Lower lobe of right lung (tissue), 2 donors: Measurements from ENCODE around the gene KCNK13. TPM values are rescaled to one million over a fixed set of nuclear protein-coding genes. Genes with fewer than 3 reads are reported as not detected.

Experiments used
- ATAC-seq, 2 donors: fragments of 200-7000 bp; cut with Tn5 transposase; one replicate each; pipeline ENCODE4 v1.9.1; 2020 to 2022; ENCODE audit warnings: mild to moderate bottlenecking in 2 of 2, moderate library complexity in 2 of 2
- DNase-seq: peaks from one replicate; pipeline ENCODE4 v3.0.0-alpha.2; 2020
- H3K27ac ChIP-seq: fragments of 200-600 bp; one replicate; pipeline ENCODE4 v1.8.0; 2022
- H3K27me3 ChIP-seq: fragments of 200-600 bp; one replicate; pipeline ENCODE4 v1.8.0; 2022; ENCODE audit warnings: low read depth
- H3K36me3 ChIP-seq: fragments of 200-600 bp; one replicate; pipeline ENCODE4 v1.8.0; 2022; ENCODE audit warnings: mild to moderate bottlenecking
- H3K4me1 ChIP-seq: fragments of 200-600 bp; one replicate; pipeline ENCODE4 v1.8.0; 2022
- H3K4me3 ChIP-seq: fragments of 200-600 bp; one replicate; pipeline ENCODE4 v1.8.0; 2022; ENCODE audit warnings: mild to moderate bottlenecking
- H3K9me3 ChIP-seq: fragments of 200-600 bp; one replicate; pipeline ENCODE4 v1.8.0; 2022
- intact Hi-C: fragments of 100-400 bp; cut with DNase I; formaldehyde crosslinking; loops from one replicate; pipeline ENCODE4 v1.11.0; 2022
- total RNA-seq: library from RNA; stranded (reverse); fragmentation: NEBNext Ultra II Directional; extraction: Animal tissue kit (Norgen Biotek cat#: 25700); gene quantifications from one replicate; pipeline ENCODE4 v1.2.1, GENCODE V29; 2021
- TF ChIP-seq, protein P1 (sequence below): fragments of 200-600 bp; IDR thresholded peaks from one replicate; pipeline ENCODE4 v1.8.0; 2022; ENCODE audit warnings: antibody characterized with exemption, mild to moderate bottlenecking
- donor health status: DM: no; HTN: yes; CAD: no; lungs with severe emphysema.

The KCNK13 gene
- total RNA-seq, 1 donor from 2014 or later = 1.2 TPM

DNA sequence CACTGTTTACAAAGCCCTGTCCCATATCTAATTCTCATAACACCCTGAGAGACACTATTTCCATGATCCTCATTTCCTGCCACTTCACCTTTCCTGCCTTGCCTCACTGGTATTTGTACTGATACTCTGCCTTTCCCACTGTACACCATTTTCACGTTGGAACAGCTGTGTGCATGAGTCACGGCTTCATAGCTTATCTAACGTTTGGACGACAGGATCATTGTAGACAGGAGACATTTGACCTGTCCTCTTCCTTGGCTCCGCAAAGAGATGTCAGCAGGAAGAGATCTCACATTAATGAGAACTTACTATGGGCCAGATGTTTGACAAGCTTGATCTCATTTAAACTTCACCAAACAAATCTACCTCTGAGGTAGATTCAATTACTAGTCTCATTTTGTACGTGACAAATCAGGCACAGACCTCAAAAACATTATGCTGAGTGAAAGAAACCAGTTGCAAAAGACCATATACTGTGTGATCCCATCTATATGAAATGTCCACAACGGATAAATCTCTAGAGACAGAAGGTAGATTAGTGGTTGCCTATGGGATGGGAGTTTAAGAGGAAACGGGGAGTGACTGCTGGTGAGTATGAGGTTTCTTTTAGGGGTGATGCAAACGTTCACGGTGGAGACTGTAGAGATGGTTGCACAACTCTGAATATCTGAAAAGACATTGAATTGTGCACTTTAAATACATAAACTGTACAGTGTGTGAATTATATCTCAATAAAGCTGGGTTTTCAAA, 71.2 kb downstream of the KCNK13 start:
- Histone ChIP-seq H3K27me3 (peaks cover 4% of the 10 kb centered on the region), H3K9me3 (no peaks in the 10 kb centered on the region), H3K36me3 (no peaks in the 10 kb centered on the region), H3K27ac (no peak overlapping the region), H3K4me3 (no peak overlapping the region), H3K4me1 (no peaks in the 10 kb centered on the region)
- DNase-seq (no peak), ATAC-seq (no peak)
- TF ChIP-seq, protein P1, sequence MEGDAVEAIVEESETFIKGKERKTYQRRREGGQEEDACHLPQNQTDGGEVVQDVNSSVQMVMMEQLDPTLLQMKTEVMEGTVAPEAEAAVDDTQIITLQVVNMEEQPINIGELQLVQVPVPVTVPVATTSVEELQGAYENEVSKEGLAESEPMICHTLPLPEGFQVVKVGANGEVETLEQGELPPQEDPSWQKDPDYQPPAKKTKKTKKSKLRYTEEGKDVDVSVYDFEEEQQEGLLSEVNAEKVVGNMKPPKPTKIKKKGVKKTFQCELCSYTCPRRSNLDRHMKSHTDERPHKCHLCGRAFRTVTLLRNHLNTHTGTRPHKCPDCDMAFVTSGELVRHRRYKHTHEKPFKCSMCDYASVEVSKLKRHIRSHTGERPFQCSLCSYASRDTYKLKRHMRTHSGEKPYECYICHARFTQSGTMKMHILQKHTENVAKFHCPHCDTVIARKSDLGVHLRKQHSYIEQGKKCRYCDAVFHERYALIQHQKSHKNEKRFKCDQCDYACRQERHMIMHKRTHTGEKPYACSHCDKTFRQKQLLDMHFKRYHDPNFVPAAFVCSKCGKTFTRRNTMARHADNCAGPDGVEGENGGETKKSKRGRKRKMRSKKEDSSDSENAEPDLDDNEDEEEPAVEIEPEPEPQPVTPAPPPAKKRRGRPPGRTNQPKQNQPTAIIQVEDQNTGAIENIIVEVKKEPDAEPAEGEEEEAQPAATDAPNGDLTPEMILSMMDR = no peak
- intact Hi-C loops = no loop called here

DNA sequence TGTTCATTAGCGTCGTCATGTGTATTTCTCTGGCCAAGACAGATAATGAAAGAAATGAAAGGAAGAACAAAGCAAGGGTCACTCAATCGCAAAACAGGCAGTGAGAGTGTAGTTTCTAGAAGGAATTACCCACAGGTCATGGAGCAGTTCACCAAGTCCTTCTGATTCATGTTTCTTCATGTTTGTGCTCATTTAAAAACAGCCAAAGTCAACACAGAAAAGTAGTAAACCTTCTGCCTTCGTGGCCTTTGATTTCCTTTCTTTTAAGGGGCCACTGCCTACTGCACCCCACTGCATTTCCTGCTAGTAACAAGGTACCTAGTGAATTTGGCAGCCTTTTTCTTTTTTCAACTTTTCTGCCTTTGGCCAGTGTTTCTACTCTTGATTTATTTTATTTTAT, 75.1 kb downstream of the KCNK13 start:
- H3K4me3 ChIP-seq = no peak overlapping the region
- no peaks in the 10 kb centered on the region for H3K36me3 ChIP-seq
- intact Hi-C loops = no loop called here
- H3K4me1 ChIP-seq = no peaks in the 10 kb centered on the region
- no peak for DNase-seq
- no peak overlapping the region for H3K27ac ChIP-seq
- H3K27me3 ChIP-seq = no peaks in the 10 kb centered on the region
- no peaks in the 10 kb centered on the region for H3K9me3 ChIP-seq
- ATAC-seq = no peak
- TF ChIP-seq, protein P1 = no peak

DNA sequence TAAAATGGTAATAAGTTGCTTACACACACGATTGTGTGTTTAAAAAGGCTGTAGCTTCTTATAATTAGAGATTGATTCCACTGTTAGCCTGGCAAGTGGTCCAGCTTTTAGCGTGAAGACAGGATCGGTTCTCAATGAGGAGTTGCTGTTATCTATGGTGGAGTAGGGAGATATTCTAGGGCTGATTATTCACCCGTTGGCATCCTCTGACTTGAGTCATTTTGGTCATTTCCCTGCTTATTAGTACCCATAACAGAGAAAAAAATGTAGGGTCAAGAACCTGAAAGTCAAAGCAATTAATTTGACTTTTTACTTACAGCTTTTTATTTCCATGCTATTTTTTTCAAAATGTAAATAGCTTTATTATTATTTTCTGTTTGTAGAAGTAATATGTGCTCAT, 76.0 kb downstream of the KCNK13 start:
- ATAC-seq (no peak), DNase-seq (no peak)
- intact Hi-C loops = no loop called here
- TF ChIP-seq, protein P1 = no peak
- Histone ChIP-seq H3K4me3 (no peak overlapping the region), H3K9me3 (no peaks in the 10 kb centered on the region), H3K4me1 (no peaks in the 10 kb centered on the region), H3K27me3 (no peaks in the 10 kb centered on the region), H3K36me3 (no peaks in the 10 kb centered on the region), H3K27ac (no peak overlapping the region)

DNA sequence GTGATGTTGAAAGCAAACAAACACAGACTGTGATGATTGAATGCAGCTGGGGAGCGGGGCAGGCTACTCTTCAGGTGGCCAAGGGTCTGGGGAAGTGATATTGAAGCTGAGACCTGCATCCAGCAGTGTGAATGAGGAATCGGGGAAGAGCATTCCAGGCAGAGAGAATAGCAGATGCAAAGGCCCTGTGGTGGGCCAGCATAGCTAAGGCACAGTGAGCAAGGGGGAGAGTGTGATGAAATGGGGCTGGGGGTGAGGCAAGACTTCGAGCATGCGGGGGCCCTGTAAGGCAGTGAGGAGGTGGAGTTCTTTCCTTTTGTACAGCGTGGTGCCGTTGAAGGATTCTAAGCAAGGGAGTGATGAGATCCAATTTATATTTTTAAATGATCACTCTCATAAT, 77.4 kb downstream of the KCNK13 start:
- H3K4me1 ChIP-seq = no peaks in the 10 kb centered on the region
- no peaks in the 10 kb centered on the region for H3K9me3 ChIP-seq
- H3K4me3 ChIP-seq = no peak overlapping the region
- no peaks in the 10 kb centered on the region for H3K36me3 ChIP-seq
- no peak for ATAC-seq
- intact Hi-C loops = no loop called here
- DNase-seq = no peak
- TF ChIP-seq, protein P1 = no peak
- H3K27me3 ChIP-seq = no peaks in the 10 kb centered on the region
- H3K27ac ChIP-seq = no peak overlapping the region

DNA sequence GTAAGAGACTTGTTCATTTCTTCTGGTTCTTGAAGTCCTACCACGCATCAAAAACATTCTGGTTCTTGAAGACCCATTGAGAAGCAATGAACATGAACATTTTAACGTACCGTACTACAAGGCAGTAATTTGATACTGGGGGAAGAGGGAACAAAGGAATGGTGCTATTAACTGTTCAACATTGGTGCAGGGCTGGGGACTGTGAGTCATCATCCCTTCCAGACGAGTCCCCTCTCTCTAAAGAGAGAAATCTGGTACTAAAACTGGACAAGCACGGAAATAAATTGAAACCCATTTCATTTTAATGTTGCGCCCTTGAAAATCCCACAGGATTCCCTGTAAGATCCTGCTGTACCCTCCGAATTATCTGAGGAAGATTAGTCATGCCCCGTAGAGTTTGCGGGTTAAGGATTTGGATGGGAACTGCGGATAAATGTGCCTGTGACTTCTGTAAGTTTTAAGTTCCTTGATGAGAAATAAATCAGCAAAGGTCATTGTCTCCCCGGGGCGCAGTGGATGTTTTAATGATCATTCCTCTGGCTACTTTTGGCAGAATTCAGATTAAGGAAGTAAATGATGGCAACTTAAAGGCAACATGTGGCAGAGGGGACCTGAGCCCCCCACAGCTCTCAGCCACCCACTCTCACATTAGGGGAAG, 78.6 kb downstream of the KCNK13 start:
- DNase-seq (no peak), ATAC-seq (no peak)
- no peaks in the 10 kb centered on the region for H3K27me3 ChIP-seq
- H3K4me3 ChIP-seq = no peak overlapping the region
- H3K9me3 ChIP-seq = no peaks in the 10 kb centered on the region
- H3K36me3 ChIP-seq = no peaks in the 10 kb centered on the region
- intact Hi-C loops = no loop called here
- TF ChIP-seq, protein P1 = no peak
- no peaks in the 10 kb centered on the region for H3K4me1 ChIP-seq
- no peak overlapping the region for H3K27ac ChIP-seq
